Activated CD8-positive, alpha-beta memory T cell treated with anti-CD3 and anti-CD28 coated beads for 36 hours (primary cell): ENCODE measurements around the gene GALNT9. TPM values are rescaled to one million over a fixed set of nuclear protein-coding genes. Genes with fewer than 3 reads are reported as not detected.

Source experiments
- CTCF ChIA-PET: fragments of 350-600 bp; sonication (Branson Sonifier 250); formaldehyde crosslinking; loops from one replicate; lab custom pipeline; 2021; ENCODE audit warnings: antibody characterized with exemption; lab: Charles Lee
- POLR2A ChIA-PET: fragments of 350-600 bp; sonication (Branson Sonifier 250); formaldehyde crosslinking; loops from one replicate; lab custom pipeline; 2021; ENCODE audit warnings: antibody characterized with exemption; lab: Charles Lee
- total RNA-seq, 2 experiments: library from RNA; stranded (reverse); gene quantifications; one replicate each; pipeline ENCODE4 v1.2.3, GENCODE V29; 2021

The GALNT9 gene
- total RNA-seq, 2 experiments from 2014 or later: not detected

GRCh38 chr12:132186857-132187620, 142.3 kb downstream of the GALNT9 start:
- POLR2A ChIA-PET: interaction anchor here (0.5 kb wide), 1 partner anchor 49 kb away, joined by 3 read pairs; no protein-coding TSS in a partner anchor

GRCh38 chr12:132186208-132186856, 143.1 kb downstream of the GALNT9 start:
- POLR2A ChIA-PET: interaction anchor here (0.6 kb wide), 1 partner anchor 413 kb away, joined by 5 read pairs; no protein-coding TSS in a partner anchor
- CTCF ChIA-PET: interaction anchor here (1.3 to 1.5 kb wide), 2 partner anchors 32 to 39 kb away, joined by 4 to 6 read pairs; no protein-coding TSS in a partner anchor

More at GRCh38 chr12:132186857-132187620, 142.3 kb downstream of the GALNT9 start:
- CTCF ChIA-PET: interaction anchor here (1.0 kb wide), 1 partner anchor 34 kb away, joined by 3 read pairs; no protein-coding TSS in a partner anchor

GRCh38 chr12:132185705-132186104, 143.7 kb downstream of the GALNT9 start:
- ChIA-PET POLR2A (interaction anchor here (0.6 kb wide), 1 partner anchor 413 kb away, joined by 5 read pairs; no protein-coding TSS in a partner anchor), CTCF (interaction anchor here (1.3 to 1.5 kb wide), 2 partner anchors 32 to 38 kb away, joined by 4 to 6 read pairs; no protein-coding TSS in a partner anchor)

DNA sequence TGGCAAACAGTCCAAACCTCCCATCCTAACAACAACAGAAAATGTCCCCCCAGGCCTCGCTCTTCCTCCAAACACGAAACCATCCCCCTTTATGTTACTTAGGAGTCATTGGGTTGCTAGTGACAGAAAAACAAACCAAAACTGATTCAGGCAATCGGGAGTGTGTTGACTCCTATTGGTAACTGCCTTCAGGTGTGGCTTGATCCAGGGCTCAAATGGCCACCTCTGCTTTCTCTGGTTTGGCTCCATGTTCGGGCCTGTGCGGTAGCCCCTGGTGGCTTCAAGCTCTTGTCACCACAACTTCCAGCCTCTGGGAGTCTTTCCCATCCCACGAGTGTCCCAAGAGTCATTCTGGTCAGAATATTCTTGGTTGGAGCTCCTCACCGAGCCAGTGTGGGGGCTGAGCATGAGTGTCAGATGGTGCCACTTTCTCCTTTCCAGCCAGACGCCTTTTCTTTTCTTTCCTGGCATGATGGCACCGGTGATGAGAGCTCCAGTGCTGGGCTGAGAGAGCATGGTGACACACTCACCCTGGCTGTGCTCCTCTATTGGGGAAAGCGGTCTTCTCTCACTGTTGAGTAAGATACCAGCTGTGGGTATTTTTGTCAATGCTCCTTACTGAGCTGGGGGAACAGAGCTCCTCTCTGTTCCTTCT, 146.6 kb downstream of the GALNT9 start:
- ChIA-PET CTCF (interaction anchor here (1.0 kb wide), 1 partner anchor 29 kb away, joined by 4 read pairs; no protein-coding TSS in a partner anchor), POLR2A (no interaction called here)

DNA sequence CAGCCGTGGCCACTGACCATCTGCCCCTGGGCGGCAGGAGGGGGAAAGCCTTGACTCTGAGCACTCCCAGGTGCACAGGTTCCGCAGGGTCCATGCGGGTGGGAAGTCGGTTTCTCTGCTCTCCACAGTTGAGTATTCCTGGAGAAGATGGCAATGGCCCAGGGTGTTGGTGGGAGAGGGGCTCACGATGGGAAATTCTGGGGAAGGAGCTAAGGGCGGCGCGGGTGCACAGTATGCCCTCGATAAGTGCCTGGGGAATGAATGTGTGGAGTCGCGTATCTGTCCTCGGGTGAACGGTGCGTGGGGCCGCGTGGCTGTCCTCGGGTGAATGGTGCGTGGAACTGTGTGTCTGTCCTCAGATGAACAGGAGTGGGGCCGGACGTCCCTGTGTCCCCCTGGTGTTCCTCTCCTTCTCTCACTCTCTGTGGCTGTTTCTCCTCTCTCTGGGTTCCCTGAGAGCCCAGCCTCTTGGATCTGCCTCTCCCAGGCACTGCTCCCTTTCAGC, 147.1 kb downstream of the GALNT9 start:
- POLR2A ChIA-PET: no interaction called here
- CTCF ChIA-PET: no interaction called here

GRCh38 chr12:132181570-132182200, 147.7 kb downstream of the GALNT9 start:
- POLR2A ChIA-PET: no interaction called here
- CTCF ChIA-PET: no interaction called here

DNA sequence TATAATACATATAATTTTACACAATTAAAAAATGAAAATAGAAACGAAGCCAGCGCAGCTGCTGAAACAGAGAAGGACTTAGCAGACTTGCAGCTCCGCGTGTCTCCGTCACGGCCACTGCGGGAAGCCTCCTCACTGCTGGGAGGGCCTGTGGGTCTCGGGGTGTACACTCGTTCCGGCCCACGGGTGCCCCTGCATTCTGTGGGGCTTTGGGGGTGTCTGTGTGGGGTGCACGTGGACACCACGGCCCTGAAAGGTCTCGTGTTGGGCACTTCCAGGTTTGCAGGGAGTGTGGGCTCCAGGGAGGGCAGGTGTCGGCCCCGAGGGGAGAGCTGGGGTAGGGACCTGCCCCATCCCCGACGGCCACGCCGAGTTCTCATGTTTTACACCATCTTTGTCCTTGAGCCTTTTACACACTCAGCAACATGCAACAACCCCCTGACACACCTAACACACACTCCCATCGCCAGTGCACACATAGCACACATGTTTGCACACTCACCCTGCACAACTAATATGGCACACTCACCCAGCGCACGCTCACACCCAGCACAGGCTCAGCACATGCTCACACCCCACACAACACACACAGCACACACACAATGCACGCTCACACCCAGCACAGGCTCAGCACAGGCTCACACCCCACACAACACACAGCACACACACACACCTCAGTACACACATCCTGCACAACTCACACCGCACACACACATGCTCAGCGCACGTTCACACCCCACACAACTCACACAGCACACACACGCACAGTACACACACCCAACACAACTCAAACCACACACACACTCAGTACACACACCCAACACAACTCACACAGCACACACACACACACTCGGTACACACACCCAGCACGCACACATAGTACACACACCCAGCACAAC, 148.5 kb downstream of the GALNT9 start:
- CTCF ChIA-PET: no interaction called here
- POLR2A ChIA-PET: no interaction called here

GRCh38 chr12:132179431-132180362, 149.7 kb downstream of the GALNT9 start:
- ChIA-PET CTCF (interaction anchor here (1.4 kb wide), 1 partner anchor 26 kb away, joined by 3 read pairs; no protein-coding TSS in a partner anchor), POLR2A (interaction anchor here (0.9 kb wide), 1 partner anchor 10 kb away, joined by 3 read pairs; no protein-coding TSS in a partner anchor)

- ChIA-PET POLR2A (interaction anchor here (0.9 kb wide), 1 partner anchor 10 kb away, joined by 3 read pairs; no protein-coding TSS in a partner anchor), CTCF (interaction anchor here (1.4 kb wide), 1 partner anchor 25 kb away, joined by 3 read pairs; no protein-coding TSS in a partner anchor)
Observed at GRCh38 chr12:132178801-132179401, 150.5 kb downstream of the GALNT9 start.

DNA sequence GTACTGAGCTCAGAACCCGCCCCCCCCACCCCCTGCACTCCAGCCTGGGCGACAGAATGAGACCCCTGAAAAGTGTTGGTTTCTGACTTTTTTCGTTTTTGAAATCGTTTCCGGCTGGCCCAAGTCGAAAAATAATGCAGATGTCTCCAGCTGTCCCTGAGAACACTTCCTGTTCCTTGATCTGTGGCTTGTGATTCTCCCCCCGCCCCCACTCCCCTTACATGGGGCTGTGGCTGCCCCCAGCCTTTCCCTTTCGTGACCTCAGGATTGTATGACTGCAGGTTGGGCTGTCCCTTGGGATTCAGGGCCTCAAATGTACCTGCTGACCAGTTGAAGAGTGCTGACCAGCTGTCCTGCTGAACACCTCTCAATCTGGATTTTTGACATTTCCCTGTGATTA, 151.1 kb downstream of the GALNT9 start:
- ChIA-PET CTCF (interaction anchor here (1.4 kb wide), 1 partner anchor 24 kb away, joined by 3 read pairs; no protein-coding TSS in a partner anchor), POLR2A (interaction anchor here (0.9 kb wide), 1 partner anchor 11 kb away, joined by 3 read pairs; no protein-coding TSS in a partner anchor)

GRCh38 chr12:132176920-132177551, 152.4 kb downstream of the GALNT9 start:
- CTCF ChIA-PET: no interaction called here
- POLR2A ChIA-PET: no interaction called here

- CTCF ChIA-PET: no interaction called here
- POLR2A ChIA-PET: no interaction called here
Observed at GRCh38 chr12:132176385-132176919, 152.9 kb downstream of the GALNT9 start.

DNA sequence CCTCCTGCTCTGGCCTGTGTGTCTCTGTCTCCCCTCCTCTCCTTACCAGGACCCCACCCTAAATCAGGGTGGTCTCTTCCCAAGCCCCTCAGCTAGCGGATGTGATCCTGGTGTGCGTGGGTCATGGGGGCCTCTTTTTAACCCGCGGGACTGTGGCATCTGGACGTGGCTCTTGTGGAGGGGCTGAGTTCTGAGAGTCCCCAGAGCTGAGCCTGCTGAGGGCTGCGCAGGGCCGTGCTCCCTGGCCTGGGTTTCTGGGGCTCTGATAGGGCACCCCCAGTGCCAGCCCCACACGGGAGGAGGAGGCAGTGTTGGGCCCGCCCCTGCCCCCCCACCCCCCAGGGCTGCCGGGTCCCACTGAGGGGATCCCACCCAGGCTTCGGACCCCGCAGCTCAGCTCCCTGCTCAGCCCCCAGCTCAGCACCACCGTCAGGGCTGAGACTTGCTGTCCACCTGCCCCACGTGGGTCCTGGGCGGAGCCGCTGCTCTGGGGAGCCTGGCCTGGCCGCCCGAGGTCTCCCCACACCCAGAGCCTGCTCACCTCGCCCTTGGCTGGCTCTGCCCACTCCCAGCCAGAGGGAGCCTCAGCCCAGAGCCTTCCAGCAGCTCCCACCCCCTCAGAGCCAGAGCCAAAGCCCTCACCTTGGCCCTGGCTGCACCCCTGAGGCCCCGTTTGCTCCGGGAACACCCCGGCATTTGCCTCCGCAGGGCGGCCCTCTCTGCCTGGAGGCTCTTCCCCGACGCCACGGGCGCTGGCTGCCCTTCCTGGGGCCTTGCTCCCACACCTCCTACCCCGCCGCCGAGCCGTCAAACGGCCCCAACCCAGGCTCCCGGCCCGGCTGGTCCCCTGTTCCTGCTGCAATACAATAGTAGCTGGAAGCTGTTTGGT, 153.6 kb downstream of the GALNT9 start:
- CTCF ChIA-PET: no interaction called here
- POLR2A ChIA-PET: no interaction called here

DNA sequence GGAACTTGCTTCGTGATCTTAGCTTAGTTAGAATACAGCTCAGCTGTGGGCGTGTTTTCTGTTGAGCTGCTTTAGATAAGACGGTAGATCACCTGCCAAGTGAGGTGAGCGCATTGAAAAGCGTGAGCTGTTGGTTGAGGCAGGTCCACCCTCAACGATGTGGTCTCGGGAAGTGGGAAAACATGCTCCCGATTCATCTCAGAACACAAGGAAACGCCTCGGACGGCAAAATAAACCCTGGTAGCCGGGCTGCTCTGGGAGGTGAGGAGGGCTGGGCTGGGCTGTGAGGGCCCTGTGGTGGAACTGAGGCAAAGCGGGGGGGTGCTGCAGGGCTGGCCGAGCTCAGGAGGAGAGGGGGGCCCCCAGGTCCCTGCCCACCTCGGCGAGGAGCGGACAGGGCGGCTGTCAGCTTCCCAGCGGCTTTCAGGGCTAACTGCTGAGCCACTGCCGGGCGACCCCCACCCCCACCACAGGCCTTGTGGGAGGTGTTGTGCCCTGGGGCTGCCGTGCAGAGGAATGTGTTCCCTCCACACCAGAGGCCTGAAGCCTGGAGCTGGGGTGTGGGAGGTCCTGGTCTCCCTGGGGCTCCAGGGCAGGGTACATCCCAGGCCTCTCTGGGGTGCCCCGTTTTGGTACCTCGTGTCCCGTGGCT, 154.4 kb downstream of the GALNT9 start:
- ChIA-PET CTCF (no interaction called here), POLR2A (no interaction called here)
